ENCODE results near the gene MTF1.

Gene MTF1

DNA sequence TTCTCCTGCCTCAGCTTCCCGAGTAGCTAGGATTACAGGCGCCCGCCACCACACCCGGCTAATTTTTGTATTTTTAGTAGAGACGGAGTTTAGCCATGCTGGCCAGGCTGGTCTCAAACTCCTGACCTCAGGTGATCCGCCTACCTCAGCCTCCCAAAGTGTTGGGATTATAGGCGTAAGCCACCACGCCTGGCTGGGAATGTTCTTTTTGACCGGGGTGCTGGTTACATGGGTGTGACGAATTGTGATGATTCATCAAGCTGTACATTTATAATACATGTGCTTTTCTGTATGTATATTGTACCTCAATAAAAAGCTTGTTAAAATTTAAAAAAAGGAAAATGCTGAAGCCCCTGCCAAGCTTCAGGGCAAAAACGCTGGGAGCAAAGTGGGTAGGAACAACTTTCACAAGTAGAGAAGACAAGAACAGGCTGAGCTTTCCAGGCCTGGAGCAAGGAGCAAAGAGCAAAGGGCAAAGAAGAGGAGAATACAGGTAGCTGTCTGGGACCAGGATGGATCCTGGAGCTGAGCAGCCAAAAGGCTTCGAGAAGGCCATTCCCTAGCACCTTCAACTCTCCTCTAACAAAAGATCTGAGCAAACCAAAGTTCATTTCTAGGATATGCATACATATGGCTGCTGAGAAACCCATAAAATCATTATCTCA, 30.9 kb downstream of the MTF1 start:
- DNase-seq (ENCODE audit: low read depth), result no peak

DNA sequence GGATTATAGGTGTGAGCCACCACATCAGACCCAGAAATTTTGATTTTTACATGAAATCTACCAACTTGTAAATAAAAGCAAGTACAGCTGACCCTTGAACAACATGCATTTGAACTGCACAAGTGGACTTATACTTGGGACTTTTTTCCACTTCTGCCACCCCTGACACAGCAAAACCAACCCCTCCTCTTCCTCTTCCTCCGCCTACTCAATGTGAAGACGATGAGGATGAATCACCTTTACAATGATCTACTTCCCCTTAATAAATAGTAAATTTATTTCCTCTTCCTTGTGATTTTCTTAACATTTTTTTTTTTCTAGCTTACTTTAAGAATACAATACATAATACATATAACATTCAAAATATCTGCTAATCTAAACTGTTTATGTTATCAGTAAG, 33.9 kb downstream of the MTF1 start:
- DNase-seq (ENCODE audit: low read depth), result no peak

DNA sequence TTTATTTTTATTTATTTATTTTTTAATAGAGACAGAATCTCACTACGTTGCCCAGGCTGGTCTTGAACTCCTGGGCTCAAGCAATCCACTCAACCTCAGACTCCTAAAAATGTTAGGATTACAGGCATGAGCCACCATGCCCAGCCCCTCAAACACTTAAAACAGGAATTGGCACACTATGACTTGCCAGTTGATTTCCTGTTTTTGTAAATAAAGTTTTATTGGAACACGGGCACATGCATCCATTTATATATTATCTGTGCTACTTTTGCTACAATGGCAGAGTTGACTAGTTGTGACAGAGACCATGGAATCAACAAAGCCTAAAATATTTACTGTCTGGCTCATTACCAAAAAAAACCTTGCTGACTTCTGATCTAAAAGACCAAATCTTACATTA, 35.4 kb downstream of the MTF1 start:
- no peak for DNase-seq (ENCODE audit: low read depth)

DNA sequence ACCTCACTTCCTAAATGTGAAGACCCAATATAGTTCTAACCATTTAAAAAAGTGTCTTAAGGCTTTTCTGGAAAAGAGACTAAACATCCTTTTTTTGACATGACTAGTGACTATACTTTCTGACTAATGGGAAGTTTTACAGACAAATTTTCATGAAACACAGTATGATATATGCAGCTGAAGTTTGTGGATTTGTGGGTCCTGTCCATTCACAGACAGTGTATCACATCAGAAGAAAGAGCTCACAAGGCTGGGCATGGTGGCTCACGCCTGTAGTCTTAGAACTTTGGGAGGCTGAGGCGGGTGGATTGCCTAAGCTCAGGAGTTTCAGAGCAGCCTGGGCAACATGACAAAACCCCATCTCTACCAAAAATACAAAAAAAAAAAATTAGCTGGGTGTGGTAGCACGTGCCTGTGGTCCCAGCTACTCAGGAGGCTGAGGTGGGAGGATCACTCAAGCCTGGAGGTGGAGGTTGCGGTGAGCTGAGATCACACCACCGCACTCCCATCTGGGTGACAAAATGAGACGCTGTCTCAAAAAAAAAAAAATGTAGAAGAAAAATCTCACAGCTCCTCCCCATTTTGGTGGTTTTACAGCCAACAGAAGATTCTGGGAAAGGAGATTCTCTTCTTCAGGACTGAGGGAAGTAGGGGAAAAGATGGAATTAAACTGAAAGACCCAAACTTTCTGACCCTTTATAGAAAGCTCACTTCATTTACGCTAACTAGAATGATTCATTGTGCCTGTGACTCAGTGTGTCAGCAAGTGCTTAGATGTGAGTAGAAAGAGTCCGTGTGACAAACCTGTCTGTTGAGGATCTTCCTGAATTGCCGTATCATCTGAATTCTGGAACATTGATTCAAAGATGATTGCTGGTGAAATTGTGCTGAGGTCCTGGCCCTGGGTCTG, 36.2 kb downstream of the MTF1 start:
- DNase-seq (ENCODE audit: low read depth), result no peak

DNA sequence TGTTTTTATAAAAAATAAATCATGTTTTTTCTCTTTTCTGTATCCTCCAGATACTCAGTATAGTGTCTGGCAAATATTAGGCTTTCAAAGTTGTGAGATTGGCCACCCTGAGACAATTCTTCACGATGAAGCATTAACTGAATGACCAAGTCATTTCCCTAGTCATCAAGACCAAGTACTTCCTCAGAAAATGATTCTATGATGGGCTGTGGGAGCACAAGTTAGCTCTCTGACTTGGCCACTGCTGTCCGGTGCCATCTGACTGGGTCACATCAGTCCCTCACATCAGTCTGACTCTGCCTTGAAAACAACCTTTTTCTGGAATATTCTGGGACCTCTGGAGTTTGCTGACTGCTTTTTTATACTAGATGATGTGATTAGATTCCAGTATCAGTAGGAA, 37.9 kb downstream of the MTF1 start:
- no peak for DNase-seq (ENCODE audit: low read depth)

DNA sequence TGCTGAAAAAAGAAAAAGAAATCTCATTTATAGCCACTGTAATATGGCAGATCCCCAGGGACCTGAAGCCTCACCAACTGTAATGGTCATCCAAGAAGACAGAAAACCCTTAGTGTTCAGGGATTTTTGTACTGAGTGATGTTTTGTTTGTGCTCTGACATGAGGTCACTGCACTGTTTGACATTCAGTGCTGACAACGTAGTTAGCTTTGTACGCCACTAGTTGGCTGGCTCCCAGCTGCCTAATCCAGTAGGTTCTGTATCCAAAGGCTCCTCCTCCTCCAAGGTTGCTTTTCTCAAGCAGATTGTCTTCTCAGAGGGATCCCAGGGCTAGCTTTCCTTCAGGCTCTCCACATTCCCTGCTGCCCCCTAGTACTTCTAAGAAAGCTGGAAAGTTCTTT, 41.9 kb downstream of the MTF1 start:
- no peak for DNase-seq (ENCODE audit: low read depth)

DNA sequence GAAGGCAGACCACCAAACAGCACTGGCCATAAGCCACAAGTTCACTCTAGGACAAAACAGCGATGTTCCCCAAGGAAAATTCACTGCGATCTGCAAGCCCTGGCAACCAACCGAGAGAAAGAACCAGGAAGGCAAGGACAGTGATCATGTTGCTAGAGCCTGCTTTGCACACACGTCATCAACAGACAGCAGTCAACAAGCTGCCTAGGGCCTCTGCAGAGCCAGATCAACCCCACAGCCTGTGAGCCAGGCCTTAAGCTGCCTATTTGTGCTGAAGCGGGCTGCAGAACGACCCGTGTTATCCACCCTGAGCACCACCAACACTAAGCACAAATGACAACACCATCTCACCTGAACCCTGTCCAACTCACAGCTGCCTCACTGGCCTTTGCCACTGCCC, 45.1 kb downstream of the MTF1 start:
- DNase-seq (ENCODE audit: low read depth), result no peak

DNA sequence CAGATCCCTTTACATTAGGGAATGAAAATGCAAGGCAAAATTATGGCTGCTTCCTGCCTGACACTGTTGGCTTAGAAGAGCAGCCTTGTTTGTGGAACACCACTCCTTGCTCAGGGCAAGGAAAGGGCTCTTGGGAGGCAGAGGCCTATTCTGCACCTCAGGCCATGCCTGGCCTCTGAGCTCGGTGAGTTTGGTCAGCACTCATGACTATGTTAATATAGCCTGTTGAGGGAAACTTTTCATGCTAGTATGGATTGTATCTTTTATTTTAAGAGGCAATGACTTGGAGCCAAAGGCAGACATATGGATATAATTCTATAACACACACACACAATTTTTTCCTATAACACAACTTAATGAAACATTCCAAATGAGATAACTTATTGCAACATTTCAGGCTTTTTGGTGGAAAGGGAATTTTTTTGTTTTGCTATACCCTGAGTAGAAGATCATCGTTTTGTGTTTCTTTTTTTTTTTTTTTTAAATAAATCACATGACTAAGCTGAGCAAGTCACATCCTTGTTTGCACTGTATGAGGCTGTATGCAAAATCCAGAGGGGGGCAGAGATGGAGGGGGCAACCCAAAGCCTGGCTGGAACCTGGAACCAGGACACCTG, 45.8 kb downstream of the MTF1 start:
- DNase-seq (ENCODE audit: low read depth), result no peak

DNA sequence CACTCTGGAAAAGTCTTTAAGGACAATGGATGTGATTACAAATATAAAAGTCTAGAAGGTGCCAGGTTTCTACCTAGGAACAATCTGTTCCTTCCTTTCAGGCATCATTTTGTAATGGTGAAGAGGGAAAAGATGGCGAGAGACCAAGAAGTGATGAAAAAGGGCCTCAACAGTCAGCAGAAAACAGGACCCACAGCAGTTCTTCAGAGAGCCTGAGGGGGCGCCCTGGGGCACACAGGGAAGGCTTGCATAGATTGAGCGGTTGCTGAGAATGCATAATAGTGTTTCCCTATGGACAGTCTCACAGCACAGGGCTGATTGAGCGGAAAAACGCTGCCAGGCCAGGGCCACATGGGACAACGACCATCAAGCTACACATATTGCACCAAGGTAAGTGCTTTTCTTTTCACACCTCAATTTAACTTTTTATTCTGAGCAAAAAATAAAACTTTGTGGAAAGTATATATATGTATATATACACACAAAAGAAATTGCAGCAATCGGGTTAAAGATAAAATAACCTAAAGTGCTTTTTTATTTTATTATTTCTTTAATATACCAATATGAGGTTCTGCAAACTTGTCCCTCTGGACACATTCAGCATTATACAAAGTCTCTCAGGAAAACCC, 48.3 kb downstream of the MTF1 start:
- DNase-seq (ENCODE audit: low read depth), result peak; percentile 53

DNA sequence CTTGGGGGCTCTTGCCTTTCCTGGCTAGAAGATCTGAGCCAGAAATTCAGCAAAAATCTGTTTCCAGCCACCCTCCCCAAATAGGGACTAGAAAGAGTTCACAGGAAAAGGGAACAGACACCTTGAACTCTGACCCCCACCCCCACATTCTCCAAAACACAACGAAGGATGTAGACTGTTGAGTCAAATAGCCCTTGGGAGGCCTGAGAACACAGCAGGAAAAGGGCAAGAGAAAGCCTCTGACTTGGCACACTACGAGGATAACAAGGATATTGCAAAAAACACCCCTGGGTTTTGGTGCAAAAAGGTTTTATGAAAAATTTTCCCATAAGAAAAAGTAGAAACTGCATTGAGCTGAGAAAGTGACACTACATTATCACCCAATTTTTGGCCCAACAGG, 49.5 kb downstream of the MTF1 start:
- DNase-seq (ENCODE audit: low read depth), result no peak

DNA sequence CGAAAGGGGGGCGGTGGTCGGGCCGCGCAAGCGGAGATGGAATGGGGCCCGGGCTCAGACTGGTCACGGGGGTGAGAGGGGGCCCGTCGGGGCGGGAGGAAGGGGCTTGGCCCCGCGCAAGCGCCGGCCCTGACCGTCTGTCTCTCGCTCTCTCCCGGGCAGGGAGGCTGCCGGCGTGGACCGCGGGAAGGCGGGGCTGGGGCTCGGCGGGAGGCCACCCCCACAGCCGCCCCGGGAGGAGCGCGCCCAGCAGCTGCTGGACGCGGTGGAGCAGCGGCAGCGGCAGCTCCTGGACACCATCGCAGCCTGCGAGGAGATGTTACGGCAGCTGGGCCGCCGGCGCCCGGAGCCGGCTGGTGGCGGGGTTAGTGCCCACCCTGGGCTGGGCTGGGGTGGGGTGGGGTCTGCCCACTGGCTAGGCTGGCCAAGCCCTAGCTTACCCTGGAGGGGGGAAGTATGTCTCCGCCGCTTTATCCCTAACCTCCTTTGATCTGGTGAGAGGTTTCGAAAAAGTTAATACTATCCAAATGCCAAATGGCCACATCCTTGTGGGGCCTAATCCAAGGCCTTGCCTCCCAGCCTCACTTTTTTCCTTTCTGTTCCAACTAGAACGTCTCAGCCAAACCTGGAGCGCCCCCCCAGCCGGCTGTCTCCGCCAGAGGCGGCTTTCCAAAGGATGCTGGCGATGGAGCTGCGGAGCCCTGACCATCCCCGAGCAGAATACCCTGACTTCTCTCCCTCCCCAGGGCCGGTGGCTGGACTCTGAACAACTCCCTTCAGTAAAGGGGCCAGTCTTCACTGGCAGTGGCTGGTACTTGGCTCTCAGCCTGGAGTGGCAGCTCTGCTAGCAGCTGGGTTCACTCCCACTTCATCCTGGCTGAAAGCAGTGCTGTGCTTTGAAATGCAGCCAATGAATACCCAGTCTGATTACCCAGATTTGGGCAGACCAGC, 50.7 kb downstream of the MTF1 start:
- DNase-seq (ENCODE audit: low read depth), result no peak

DNA sequence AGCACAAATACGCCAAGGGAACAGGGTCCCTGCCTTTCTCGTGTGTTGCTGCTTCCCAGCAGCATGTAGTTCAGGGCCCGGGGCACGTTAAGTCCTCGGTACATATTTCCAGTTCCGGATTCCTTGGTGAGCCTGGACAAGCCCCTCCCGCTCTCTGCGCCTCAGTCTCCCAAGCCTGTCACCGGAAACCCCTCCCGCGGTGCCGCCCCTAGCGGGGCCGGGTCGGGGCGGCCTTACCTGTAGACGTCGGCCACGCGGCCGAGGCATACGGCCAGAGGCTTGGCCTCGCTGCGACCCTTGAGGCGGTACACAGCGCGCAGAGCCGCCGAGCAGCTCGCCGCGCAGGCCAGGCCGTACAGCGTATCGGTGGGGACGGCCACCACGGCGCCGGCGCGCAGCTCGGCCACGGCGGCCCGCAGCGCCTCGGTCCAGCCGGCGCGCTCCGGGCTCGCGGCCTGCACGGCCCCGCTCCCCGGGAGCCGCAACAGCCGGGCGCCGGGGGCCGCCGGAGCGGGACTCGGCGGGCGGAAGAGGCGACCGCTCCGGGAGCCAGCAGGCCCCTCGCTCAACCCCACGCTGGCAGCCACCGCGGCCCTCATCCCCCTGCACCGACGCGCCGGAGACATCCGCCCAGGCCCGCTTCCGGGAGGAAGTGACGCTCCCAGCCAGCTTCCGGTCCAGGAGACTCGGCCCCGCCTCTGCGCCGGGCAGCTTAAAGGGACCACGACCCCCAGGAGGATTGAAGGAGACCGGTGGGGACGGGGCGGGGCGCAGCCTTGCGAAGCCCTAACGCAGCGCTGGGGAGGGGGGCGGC, 51.6 kb downstream of the MTF1 start, which contains the start of the genes C1orf122 and YRDC:
C1orf122 (plus strand) TSS at position 236 of the 814 bp plus-strand sequence. CDS start 615 bp downstream, outside the sequence.
YRDC (minus strand) TSS at position 654 of the 814 bp plus-strand sequence; CDS start at position 626, 28 bp downstream.
- peak; percentile 91 for DNase-seq (ENCODE audit: low read depth)

DNA sequence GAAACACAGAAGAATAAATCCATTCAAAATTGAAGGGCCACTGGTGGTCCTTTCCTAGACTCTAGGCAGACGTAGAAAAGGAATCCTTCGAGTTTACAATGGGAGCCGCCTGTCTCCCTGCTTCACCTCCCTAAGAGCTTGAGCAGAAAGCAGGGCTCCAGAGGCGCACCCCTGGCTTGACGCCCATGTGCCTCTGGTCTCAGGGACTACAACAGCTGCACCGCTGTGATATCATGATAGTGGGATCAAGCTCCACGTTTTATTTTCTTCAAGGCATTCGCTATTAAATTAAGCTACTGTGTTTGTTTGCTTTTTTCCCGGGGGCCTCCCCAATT, 52.2 kb downstream of the MTF1 start:
- no peak for DNase-seq (ENCODE audit: low read depth)

DNA sequence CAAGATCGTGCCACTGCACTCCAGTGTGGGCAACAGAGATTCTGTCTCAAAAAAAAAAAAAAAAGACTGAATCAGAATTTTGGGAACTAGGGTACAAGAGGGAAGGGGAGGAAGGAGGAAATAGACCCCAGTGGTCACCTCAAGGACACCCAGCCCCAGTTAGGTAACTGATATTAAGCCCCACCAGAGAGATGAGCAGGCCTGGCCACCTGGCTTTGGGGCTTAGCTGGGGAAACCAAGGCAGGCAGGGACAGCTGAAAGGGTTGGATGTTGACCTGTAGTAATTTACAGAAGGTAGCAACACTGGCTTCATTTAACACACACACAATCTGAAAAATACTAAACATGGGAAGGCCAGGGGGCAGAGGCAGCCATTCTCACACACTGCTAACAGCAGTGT, 57.0 kb downstream of the MTF1 start:
- DNase-seq (ENCODE audit: low read depth), result no peak

DNA sequence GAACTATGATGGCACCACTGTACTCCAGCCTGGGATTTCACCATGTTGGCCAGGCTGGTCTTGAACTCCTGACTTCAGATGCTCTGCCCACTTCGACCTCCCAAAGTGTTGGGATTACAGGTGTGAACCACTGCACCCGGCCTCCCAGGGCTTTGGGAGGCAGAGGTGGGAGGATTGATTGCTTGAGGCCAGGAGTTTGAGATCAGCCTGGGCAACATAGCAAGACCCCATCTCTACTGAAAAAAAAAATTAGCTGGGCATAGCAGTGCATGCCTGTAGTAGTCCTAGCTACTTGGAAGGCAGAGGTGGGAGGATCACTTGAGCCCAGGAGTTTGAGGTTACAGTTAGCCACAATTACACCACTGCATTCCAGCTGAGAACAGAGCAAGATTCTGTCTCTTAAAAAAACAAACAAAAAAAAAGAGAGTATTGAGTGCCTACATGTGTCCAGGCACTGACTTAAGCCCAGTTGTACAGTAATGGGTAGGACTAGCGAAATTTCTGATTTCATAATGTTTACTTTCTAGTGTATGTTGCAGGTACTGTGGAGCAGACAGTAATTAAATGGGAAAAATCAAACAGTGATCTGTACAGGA, 61.5 kb downstream of the MTF1 start:
- no peak for DNase-seq (ENCODE audit: low read depth)

DNA sequence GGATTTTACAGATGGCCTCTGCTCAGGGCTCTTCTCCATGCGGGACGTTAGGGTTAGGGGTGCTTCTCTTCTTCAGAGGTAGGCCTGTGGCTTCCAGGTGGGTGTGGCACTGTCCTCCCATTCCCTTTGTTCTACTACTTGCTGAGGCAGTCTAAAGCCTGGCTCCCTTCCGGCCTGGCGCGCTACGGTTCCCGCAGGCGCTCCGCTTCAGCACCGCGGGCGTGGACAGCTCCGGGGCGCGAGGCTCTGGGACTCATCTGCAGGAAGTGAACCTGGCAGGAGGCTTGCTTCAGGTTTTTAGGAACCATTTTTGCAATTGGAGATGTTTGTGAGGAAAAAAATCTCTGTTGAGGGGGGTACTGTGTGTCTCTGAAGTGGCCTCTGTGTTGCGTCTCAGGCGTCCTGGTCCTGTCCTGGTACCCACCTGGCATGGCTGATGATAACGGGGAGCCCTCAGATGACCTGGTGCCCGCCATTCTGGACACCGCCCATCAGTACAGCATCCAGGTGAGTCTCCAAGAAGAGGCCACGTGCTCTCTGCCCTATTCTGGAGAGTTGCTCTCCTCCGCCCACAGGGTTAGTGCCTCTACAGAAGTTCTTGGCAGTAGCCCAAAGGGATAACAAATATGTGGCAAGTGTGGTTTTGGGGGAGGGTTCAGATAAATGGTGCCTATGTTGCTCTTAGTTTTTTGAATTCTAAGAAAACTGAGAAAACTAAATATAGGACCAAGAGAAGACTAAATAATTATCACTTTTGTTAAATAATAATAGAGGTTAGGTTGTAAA, 63.9 kb downstream of the MTF1 start:
- DNase-seq (ENCODE audit: low read depth), result peak; percentile 28

DNA sequence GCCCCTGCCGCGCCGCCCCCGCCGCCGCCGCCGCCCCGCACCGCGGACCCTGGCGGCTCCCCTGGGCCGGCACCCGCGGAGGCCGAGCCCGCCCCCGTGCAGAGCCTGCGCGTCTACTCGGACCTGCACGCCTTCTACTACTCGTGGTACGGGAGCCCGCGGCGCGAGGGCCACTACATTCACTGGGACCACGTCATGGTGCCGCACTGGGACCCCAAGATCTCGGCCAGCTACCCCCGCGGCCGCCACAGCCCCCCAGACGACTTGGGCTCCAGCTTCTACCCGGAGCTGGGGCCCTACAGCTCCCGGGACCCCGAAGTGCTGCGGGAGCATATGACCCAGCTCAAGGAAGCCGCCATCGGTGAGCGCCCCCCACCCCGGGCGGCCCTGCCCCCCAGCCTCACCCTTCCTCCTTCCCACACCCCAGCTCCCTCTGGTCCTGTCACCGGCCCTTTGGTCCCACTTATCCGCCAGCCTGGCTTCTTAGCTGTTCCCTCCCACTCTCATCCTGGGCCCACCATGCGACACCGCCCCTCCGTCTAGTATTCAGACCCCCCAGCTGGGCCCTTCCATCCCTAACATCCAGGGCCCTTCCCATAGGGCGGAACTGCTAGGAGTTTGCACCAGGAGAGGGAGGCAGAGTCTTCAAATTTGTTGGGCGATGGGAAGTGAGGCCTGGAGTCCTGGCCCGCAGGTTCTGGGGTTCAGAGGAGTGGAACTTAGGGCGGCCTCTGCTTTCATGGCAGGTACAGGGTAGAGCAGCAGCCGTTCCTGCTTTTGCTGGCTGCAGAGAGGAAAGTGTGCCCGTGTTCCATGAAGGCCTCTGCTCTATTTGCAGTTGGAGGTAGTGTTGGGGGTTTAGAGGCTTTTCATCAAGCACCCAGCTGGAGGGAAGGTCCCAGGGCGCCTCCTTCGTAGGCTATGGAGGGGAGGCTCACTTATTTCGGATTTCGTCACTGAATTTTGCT, 64.7 kb downstream of the MTF1 start:
- DNase-seq (ENCODE audit: low read depth), result no peak

DNA sequence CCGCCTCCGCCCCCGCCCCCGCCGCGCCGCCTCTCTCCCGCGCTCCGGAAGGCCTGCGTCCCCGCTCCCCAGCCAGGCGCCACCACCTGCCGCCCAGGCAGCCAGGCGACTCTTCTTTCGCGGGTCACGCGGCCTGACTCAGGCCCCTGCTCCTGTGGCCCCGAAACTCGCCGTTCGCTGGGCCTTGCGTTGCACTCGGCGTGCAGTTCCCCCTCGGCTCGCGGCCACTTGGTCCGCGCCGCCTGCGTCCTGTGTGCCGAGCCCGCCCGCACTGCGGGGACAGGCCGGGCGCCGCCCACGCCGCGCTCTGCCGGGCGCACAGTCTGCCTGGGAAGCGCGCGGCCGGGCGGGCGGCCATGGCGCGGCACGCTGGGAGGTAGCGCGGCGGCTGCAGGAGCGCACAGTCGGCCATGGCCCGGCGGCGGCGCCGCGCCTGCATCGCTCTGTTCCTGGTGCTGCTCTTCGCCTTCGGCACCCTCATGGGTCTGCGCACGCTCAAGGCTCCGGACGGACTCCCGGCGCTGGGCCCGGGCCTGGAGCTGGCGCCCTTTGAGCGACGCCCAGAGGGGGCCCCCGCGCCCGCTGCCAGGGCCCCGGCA, 65.5 kb downstream of the MTF1 start, which contains the start of gene MANEAL:
MANEAL (plus strand) TSS at position 75 of the 599 bp plus-strand sequence; CDS start at position 411, 336 bp downstream.
- no peak for DNase-seq (ENCODE audit: low read depth)
